ENCODE data around the gene YWHAQ.

Gene YWHAQ

GRCh38 chr2:9547262-9547991, 83.4 kb downstream of the YWHAQ start:
- DNase-seq: no peak

- no peak for DNase-seq
Measured at GRCh38 chr2:9545502-9545901, 85.3 kb downstream of the YWHAQ start.

- DNase-seq: no peak
Measured at GRCh38 chr2:9543557-9543956, 87.2 kb downstream of the YWHAQ start.

GRCh38 chr2:9539531-9539930, 91.3 kb downstream of the YWHAQ start:
- no peak for DNase-seq

GRCh38 chr2:9538000-9538507, 92.7 kb downstream of the YWHAQ start:
- no peak for DNase-seq

GRCh38 chr2:9536504-9536903, 94.3 kb downstream of the YWHAQ start:
- DNase-seq: no peak

- DNase-seq: no peak
Measured at GRCh38 chr2:9535177-9535576, 95.6 kb downstream of the YWHAQ start.

Measured in SHP77 (cell line).